H9 (cell line): ENCODE results near the gene FAHD1. TPM values are rescaled to one million over a fixed set of nuclear protein-coding genes. Genes with fewer than 3 reads are reported as not detected.

Source experiments
- DNase-seq: peaks from one replicate; pipeline ENCODE4 v3.0.0-alpha.2; 2017
- H2AFZ ChIP-seq: one replicate; pipeline ENCODE4 v1.6.1; 2013; ENCODE audit warnings: mild to moderate bottlenecking, low read length, control low read depth, moderate library complexity
- H2AK5ac ChIP-seq: 2 replicates; pipeline ENCODE4 v1.6.1; 2013; ENCODE audit warnings: low read length, control low read depth, mixed read lengths; ENCODE audit not compliant: insufficient read length
- H2BK120ac ChIP-seq: one replicate; pipeline ENCODE4 v1.6.1; 2013; ENCODE audit warnings: low read depth, mild to moderate bottlenecking, low read length, control low read depth, inconsistent platforms; ENCODE audit not compliant: poor library complexity, severe bottlenecking
- H2BK12ac ChIP-seq: 2 replicates; pipeline ENCODE4 v1.6.1; 2013; ENCODE audit warnings: low read length, control low read depth, mixed read lengths, low read depth; ENCODE audit not compliant: insufficient read length
- H2BK15ac ChIP-seq: 2 replicates; pipeline ENCODE4 v1.6.1; 2013; ENCODE audit warnings: low read depth, low read length, control low read depth
- H2BK20ac ChIP-seq: one replicate; pipeline ENCODE4 v1.6.1; 2013; ENCODE audit warnings: low read depth, mild to moderate bottlenecking, low read length, control low read depth, inconsistent platforms; ENCODE audit not compliant: poor library complexity, severe bottlenecking
- H2BK5ac ChIP-seq: 2 replicates; pipeline ENCODE4 v1.6.1; 2013; ENCODE audit warnings: low read length, control low read depth, mixed read lengths; ENCODE audit not compliant: insufficient read length
- H3K14ac ChIP-seq: 2 replicates; pipeline ENCODE4 v1.6.1; 2013; ENCODE audit warnings: low read length, control low read depth; ENCODE audit not compliant: insufficient read depth
- H3K18ac ChIP-seq: 2 replicates; pipeline ENCODE4 v1.6.1; 2013; ENCODE audit warnings: low read depth, mild to moderate bottlenecking, mixed read lengths, low read length, control low read depth; ENCODE audit not compliant: insufficient read length
- H3K23ac ChIP-seq: 2 replicates; pipeline ENCODE4 v1.6.1; 2013; ENCODE audit warnings: low read length, control low read depth, mixed read lengths, low read depth; ENCODE audit not compliant: insufficient read length
- H3K23me2 ChIP-seq: 2 replicates; pipeline ENCODE4 v1.6.1; 2013; ENCODE audit warnings: low read depth, mild to moderate bottlenecking, mixed read lengths, low read length, control low read depth; ENCODE audit not compliant: insufficient read length, poor library complexity, severe bottlenecking
- H3K27ac ChIP-seq: 2 replicates; pipeline ENCODE4 v1.5.1; 2013; ENCODE audit warnings: low read length, control low read depth, mixed read lengths, low read depth; ENCODE audit not compliant: insufficient read length
- H3K27me3 ChIP-seq: 2 replicates; pipeline ENCODE4 v1.6.1; 2013; ENCODE audit warnings: low read length, control low read depth, inconsistent platforms; ENCODE audit not compliant: insufficient read depth
- H3K4ac ChIP-seq: 2 replicates; pipeline ENCODE4 v1.6.1; 2013; ENCODE audit warnings: low read depth, mild to moderate bottlenecking, control low read depth, inconsistent platforms, low read length, moderate library complexity
- H3K4me1 ChIP-seq: 2 replicates; pipeline ENCODE4 v1.6.1; 2013; ENCODE audit warnings: low read length, control low read depth, inconsistent platforms; ENCODE audit not compliant: insufficient read depth
- H3K4me2 ChIP-seq: 2 replicates; pipeline ENCODE4 v1.6.1; 2013; ENCODE audit warnings: low read length, control low read depth, mixed read lengths; ENCODE audit not compliant: insufficient read length, insufficient read depth
- H3K56ac ChIP-seq: 2 replicates; pipeline ENCODE4 v1.6.1; 2013; ENCODE audit warnings: low read depth, mild to moderate bottlenecking, mixed read lengths, low read length, control low read depth; ENCODE audit not compliant: insufficient read length
- H3K79me1 ChIP-seq: 2 replicates; pipeline ENCODE4 v1.6.1; 2013; ENCODE audit warnings: low read depth, mild to moderate bottlenecking, moderate library complexity, low read length, control low read depth, inconsistent platforms; ENCODE audit not compliant: insufficient read depth, poor library complexity, severe bottlenecking
- H3K79me2 ChIP-seq: 2 replicates; pipeline ENCODE4 v1.6.1; 2013; ENCODE audit warnings: low read length, control low read depth, inconsistent platforms; ENCODE audit not compliant: insufficient read depth
- H3K9ac ChIP-seq: 2 replicates; pipeline ENCODE4 v1.6.1; 2013; ENCODE audit warnings: low read length, control low read depth, mixed read lengths; ENCODE audit not compliant: insufficient read length; ENCODE audit errors: extremely low read depth
- H3K9me3 ChIP-seq: one replicate; pipeline ENCODE4 v1.6.1; 2013; ENCODE audit warnings: low read depth, low read length, inconsistent platforms; ENCODE audit not compliant: control insufficient read depth
- H3T11ph ChIP-seq: one replicate; pipeline ENCODE4 v1.6.1; 2013; ENCODE audit warnings: mild to moderate bottlenecking, low read length, control low read depth, inconsistent platforms
- H4K20me1 ChIP-seq: one replicate; pipeline ENCODE4 v1.6.1; 2013; ENCODE audit not compliant: control insufficient read depth, insufficient read length, insufficient read depth
- H4K5ac ChIP-seq: 2 replicates; pipeline ENCODE4 v1.6.1; 2013; ENCODE audit warnings: low read depth, mild to moderate bottlenecking, mixed read lengths, low read length, control low read depth; ENCODE audit not compliant: insufficient read length
- H4K8ac ChIP-seq: replicated peaks from 2 replicates; pipeline ENCODE4 v1.6.1; 2013; ENCODE audit warnings: low read length, control low read depth, mixed read lengths, low read depth; ENCODE audit not compliant: insufficient read length
- H4K91ac ChIP-seq: 2 replicates; pipeline ENCODE4 v1.6.1; 2013; ENCODE audit warnings: low read depth, mild to moderate bottlenecking, moderate library complexity, mixed read lengths, low read length, control low read depth; ENCODE audit not compliant: insufficient read length
- H3K27ac Mint-ChIP-seq, 3 experiments: 2 replicates in 2 of 3; 3 replicates in 1 of 3; pipeline ENCODE4 v1.8.0; 2020 to 2021; ENCODE audit warnings: mixed read lengths in 3 of 3, mild to moderate bottlenecking in 1 of 3, moderate library complexity in 1 of 3
- H3K27me3 Mint-ChIP-seq: 2 replicates; pipeline ENCODE4 v1.8.0; 2021; ENCODE audit warnings: low read depth, mild to moderate bottlenecking, moderate library complexity, mixed read lengths
- H3K36me3 Mint-ChIP-seq, 3 experiments: 2 replicates in 2 of 3; 3 replicates in 1 of 3; pipeline ENCODE4 v1.8.0; 2020 to 2021; ENCODE audit warnings: low read depth in 3 of 3, mixed read lengths in 3 of 3; ENCODE audit not compliant: insufficient read depth in 1 of 3
- H3K4me1 Mint-ChIP-seq, 2 experiments: 2 replicates each; pipeline ENCODE4 v1.8.0; 2020; ENCODE audit warnings: mixed read lengths in 2 of 2
- H3K4me3 Mint-ChIP-seq, 2 experiments: 2 replicates in 1 of 2; 3 replicates in 1 of 2; pipeline ENCODE4 v1.8.0; 2020 to 2021; ENCODE audit warnings: mild to moderate bottlenecking in 2 of 2, mixed read lengths in 2 of 2, moderate library complexity in 1 of 2
- H3K9me3 Mint-ChIP-seq, 2 experiments: 2 replicates in 1 of 2; 3 replicates in 1 of 2; pipeline ENCODE4 v1.8.0; 2020; ENCODE audit warnings: mild to moderate bottlenecking in 2 of 2, mixed read lengths in 2 of 2, moderate library complexity in 1 of 2
- WGBS: extraction: QIAGEN DNeasy Blood & Tissue Kit; methylation state at CpG from one replicate; pipeline ENCODE4 v1.1.7; 2013; ENCODE audit warnings: missing lambda C conversion rate, low lambda C conversion rate, mixed read lengths; ENCODE audit not compliant: insufficient read length; ENCODE audit errors: extremely low coverage; 5-methylcytosine and 5-hydroxymethylcytosine counted together
- total RNA-seq: library from RNA; stranded (reverse); gene quantifications from 2 replicates; pipeline ENCODE4 v1.2.1, GENCODE V29; 2021
- TF ChIP-seq, protein P1 (sequence below): fragments of 200-600 bp; sonication (generic); conservative IDR thresholded peaks from 3 replicates; pipeline ENCODE4 v1.8.0; 2021; ENCODE audit warnings: antibody characterized with exemption, mild to moderate bottlenecking

The FAHD1 gene
- total RNA-seq, 1 experiment from 2014 or later, result 16.2 TPM

DNA sequence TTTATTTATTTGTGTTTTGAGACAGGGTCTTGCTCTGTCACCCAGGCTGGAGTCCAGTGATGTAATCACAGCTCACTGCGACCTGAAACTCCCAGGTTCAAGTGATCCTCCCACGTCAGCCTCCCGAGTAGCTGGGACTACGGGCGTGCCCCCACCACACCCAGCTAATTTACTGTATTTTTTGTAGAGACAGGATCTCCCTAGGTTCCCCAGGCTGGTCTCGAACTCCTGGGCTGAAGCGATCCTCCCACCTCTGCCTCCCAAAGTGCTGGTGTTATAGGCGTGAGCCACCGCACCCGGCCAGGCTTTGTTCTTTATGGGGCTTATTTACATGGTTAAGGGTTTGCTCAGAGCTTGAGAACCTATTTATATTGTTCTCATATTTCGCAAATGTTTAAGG, 50.8 kb downstream of the FAHD1 start:
- H2BK15ac ChIP-seq, result no peak overlapping the region
- H4K20me1 ChIP-seq, result no peaks in the 10 kb centered on the region
- no peak overlapping the region for H2BK5ac ChIP-seq
- H3K23ac ChIP-seq, result no peak overlapping the region
- no peak overlapping the region for H3K27ac ChIP-seq
- H3K4me3 Mint-ChIP-seq, result no peak overlapping the region
- H2BK12ac ChIP-seq, result no peak overlapping the region
- H3K4ac ChIP-seq, result no peak overlapping the region
- no peaks in the 10 kb centered on the region for H3K23me2 ChIP-seq
- no CpG with 5 or more reads among the region's 11 CpGs for WGBS
- peaks cover 0 to 5% of the 10 kb centered on the region in 2 experiments; a peak in 2 of 4 replicates for H3K4me1 Mint-ChIP-seq
- H3K79me1 ChIP-seq, result no peaks in the 10 kb centered on the region
- no peak overlapping the region for H4K5ac ChIP-seq
- no peak overlapping the region for H2AK5ac ChIP-seq
- no peaks in the 10 kb centered on the region for H3K36me3 Mint-ChIP-seq
- no peak overlapping the region for H4K8ac ChIP-seq
- H2BK120ac ChIP-seq, result no peak overlapping the region
- no peak overlapping the region for H2BK20ac ChIP-seq
- DNase-seq, result no peak
- no peak overlapping the region for H3K9ac ChIP-seq
- H3T11ph ChIP-seq, result no peak overlapping the region
- TF ChIP-seq, protein P1, sequence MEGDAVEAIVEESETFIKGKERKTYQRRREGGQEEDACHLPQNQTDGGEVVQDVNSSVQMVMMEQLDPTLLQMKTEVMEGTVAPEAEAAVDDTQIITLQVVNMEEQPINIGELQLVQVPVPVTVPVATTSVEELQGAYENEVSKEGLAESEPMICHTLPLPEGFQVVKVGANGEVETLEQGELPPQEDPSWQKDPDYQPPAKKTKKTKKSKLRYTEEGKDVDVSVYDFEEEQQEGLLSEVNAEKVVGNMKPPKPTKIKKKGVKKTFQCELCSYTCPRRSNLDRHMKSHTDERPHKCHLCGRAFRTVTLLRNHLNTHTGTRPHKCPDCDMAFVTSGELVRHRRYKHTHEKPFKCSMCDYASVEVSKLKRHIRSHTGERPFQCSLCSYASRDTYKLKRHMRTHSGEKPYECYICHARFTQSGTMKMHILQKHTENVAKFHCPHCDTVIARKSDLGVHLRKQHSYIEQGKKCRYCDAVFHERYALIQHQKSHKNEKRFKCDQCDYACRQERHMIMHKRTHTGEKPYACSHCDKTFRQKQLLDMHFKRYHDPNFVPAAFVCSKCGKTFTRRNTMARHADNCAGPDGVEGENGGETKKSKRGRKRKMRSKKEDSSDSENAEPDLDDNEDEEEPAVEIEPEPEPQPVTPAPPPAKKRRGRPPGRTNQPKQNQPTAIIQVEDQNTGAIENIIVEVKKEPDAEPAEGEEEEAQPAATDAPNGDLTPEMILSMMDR, result no peak
- H3K9me3 ChIP-seq, result no peaks in the 10 kb centered on the region
- H2AFZ ChIP-seq, result no peak overlapping the region
- H3K27me3 Mint-ChIP-seq, result peaks cover 52% of the 10 kb centered on the region
- H3K4me2 ChIP-seq, result no peak overlapping the region
- H3K9me3 Mint-ChIP-seq, result no peaks in the 10 kb centered on the region
- H3K14ac ChIP-seq, result no peak overlapping the region
- H4K91ac ChIP-seq, result no peak overlapping the region
- no peaks in the 10 kb centered on the region; the same call in 1 of the 2 replicates for H3K79me2 ChIP-seq
- H3K27me3 ChIP-seq, result no peaks in the 10 kb centered on the region
- H3K56ac ChIP-seq, result no peak overlapping the region
- H3K18ac ChIP-seq, result no peak overlapping the region
- H3K27ac Mint-ChIP-seq, result no peak overlapping the region
- no peaks in the 10 kb centered on the region for H3K4me1 ChIP-seq
